ENCODE measurements around the gene SNTN.
A peak's percentile ranks its signal among the peaks of the same experiment; 100 is the strongest.

The SNTN gene

DNA sequence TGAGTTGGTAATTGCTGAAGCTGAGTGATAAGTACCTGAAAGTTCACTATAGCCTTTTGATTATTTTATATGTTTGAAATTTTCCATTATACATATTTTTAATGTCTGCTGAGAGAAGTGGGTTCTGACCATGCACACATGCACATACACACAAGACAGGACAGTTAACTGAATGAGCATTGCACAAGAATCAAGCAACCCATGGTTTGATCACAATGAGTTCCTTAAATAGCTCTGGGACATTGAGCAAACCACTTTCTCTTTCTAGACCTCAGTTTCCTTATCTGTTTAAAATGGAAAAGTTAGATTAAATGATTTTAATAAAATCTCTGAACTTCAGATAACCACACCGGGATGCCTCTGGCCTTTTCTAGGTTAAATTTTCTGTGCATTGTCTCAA, 26.7 kb downstream of the SNTN start:
- no peak for DNase-seq

DNA sequence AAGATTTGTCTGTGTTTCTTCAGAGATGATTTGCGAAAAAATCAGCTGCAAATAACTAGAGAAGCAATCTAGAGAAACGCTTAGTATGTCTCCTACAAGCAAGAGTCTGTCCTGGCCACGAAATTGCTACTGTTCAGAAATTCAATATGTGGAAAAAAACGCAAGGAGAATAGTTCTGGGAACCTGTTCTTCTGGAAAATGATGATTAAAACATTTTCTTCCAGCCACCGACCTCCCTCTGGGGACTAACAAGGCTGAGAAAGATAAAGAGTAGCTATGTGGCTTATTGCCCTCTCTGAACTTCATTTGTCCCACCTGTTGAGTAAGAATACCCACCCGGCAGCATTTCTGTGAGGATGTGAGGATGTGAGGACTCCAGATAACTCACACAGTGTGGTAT, 31.6 kb downstream of the SNTN start:
- DNase-seq: no peak

DNA sequence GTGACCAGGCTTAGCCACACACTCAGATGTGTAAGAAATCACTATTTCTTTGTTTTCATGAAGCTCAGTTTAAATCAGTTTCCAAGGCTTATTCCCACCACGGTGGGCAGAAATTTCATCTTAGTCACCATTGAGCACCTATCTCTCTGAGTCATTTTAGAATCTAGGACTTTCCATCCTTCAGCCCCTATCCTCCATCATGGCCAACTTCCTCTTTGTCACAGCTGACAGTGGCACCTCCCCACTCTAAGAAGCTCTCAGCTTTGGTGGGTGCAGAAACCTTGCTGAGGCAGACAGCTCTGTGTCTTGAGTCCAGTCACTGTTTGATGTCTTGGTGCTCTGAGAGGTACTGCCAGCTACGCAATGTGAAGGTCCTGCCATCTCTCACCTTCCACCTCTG, 32.9 kb downstream of the SNTN start:
- DNase-seq: no peak

DNA sequence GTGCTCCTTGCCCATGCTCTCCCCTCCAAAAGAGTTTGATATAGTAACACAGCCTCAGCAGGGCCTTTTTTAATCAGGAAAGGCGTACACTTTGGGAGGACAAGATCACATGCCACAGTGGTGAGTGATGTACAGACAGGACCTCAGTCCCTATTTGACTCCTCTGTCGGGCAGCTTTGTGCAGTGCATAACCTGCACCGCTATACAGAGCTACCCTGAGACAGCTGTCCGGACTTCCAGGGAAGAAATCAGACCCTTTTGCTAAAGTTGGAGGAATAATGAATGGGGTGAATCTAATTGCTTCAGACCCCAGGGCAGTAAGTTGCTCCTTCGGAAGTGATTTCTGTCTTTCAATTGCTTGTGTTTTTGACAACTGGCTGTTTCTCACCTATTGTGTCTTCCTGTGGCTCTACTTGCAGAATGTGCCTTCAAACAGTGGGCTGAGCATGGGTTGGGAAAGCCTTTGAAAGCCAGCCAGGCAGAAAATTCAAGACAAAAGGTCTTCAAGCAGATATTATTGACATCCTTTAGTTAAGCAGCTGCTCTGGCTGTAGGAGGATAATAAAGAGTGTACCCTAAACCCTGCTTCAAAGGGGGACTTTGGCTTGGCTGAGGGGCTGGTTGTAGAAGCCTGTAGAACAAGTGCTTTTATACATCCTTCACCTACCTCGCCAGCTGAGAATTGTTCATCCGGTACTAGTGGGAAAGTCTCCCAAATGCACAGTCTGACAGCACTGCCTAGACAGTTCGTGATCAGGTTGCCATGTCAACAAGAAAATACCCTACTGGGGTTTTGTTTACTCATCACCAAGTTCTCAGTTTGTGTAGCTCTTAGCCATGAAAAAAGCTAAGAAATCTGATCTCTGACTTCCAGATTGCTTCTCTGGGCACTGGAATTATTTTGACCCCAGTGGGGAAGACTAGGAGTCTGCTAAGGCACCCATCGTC, 35.1 kb downstream of the SNTN start:
- DNase-seq: peak in 2 of 3 experiments; percentile 44 to 73

GRCh38 chr3:63689285-63689684, 36.8 kb downstream of the SNTN start:
- DNase-seq: no peak

DNA sequence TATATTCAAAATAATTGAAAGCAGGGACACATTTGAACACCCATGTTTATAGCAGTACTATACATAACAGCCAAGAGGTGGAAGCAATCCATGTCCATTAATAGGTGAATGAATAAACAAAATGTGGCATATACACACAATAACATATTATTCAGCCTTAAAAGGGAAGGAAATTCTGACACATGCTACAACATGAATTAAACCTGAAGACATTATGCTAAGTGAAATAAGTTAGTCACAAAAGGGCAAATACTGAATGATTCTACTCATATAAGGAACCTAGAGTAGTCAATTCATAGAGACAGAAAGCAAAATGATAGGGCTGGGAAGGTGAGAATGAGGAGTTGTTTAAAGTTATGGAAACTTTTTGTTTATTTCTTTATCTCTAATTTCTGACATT, 40.9 kb downstream of the SNTN start:
- no peak for DNase-seq

DNA sequence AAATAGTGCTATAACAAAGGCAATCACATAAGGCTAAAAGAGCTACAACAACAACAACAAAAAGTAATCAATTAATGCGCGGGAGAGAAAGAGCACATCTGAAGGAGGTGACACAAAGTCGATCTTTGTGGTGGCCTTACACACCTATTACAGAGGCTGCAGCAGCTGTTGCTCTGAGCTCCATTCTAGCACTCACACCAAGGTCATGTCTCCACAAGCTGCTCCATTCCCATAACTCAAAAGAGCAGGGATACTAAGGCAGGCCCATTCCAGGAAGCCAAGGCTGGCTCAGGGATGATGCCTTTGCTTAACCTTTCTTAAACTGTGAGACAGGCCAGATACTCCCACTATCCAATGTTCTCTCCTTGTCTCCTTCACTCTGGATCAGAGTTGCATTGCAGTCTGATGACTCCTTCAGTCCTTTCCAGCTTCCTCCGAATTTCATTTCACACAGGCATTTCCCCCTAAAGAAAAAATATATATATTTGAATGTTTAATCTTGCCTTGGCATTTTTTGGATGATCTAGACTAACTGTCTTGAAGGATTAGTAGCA, 52.7 kb downstream of the SNTN start:
- no peak for DNase-seq

GRCh38 chr3:63706321-63707085, 54.0 kb downstream of the SNTN start:
- no peak for DNase-seq

DNA sequence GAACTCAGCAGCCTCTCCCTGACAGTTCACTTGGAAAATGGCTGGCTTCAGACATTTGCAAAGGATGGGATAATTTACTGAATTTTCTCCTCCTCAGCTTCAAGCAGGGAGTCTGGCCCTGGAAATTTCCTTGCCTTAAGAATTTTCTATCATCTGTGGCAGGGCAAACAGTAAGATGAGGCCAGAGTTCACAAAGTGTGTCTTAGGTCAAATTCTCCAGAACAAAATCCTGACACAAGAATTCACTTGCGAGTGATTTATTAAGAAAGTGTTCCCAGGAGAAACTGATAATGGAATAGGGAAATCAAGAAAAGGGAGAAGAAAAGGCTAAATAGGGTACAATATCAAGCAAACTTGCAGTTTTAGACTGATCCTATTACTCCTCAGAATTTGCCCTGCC, 55.3 kb downstream of the SNTN start:
- DNase-seq: no peak

GRCh38 chr3:63709576-63709975, 57.1 kb downstream of the SNTN start:
- DNase-seq: no peak
